GM18505 (cell line): ENCODE data around the gene LAMC3.

ENCODE experiments used
- ATAC-seq: cut with Tn5 transposase; IDR thresholded peaks from one replicate; pipeline ENCODE4 v1.9.1; 2021; ENCODE audit not compliant: unreplicated experiment
- POLR2A ChIP-seq: IDR thresholded peaks from 4 replicates; pipeline ENCODE4 v1.6.1; 2011; ENCODE audit warnings: borderline replicate concordance; ENCODE audit not compliant: insufficient read depth, insufficient read length; ENCODE audit errors: extremely low read depth

Gene LAMC3

DNA sequence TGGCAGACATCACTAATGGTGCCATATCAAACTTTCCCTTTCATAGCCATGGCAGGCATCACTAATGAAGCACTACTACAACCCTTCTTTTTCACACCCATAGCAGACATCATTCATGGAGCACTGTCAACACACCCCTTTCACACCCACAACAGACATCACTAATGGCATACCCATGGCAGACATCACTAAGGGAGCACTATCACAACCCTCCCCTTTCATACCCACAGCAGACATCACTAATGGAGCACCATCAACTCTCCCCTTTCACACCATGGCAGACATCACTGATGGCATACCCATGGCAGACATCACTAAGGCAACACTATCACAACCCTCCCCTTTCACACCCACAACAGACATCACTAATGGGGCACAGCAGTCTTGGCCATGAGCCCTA, 33.7 kb downstream of the LAMC3 start:
- no peak for TF ChIP-seq POLR2A
- no peak for ATAC-seq

DNA sequence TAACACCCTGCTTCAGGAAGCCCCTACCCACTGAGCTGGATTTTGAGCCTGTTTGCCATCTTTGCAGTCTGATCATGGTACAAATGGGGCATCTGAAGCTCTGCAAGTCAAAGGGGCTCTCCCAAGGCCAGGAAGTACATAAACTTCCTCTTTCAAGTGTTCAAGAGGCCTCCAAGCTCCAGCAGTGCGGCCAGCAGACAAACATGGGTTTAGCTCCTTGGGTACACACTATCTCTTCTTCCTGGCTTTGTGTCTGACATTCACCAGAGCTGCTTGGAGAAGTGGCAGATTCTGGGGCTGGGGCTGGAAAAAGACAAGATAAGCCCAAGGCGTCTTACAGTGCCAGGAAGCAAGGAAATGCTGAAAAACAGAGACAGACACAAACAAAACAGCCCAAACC, 34.1 kb downstream of the LAMC3 start:
- no peak for ATAC-seq
- TF ChIP-seq POLR2A = no peak

DNA sequence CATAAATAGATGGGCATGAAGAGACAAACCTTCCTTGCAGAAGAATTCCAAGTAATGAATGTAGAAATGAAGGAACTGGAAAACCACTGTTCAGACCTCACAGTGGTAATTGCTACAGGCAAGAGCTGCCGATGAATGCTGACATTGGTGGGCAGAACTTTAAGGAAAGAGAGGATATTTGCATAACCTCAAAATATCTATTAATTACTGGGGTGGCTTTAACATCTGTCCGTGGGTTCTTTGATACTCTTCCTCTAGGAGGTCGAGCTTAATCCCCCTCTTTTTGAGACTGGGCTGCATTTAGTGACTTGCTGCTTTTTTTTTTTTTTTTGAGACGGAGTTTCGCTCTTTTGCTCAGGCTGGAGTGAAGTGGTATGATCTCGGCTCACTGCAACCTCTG, 34.7 kb downstream of the LAMC3 start:
- no peak for ATAC-seq
- TF ChIP-seq POLR2A = no peak

DNA sequence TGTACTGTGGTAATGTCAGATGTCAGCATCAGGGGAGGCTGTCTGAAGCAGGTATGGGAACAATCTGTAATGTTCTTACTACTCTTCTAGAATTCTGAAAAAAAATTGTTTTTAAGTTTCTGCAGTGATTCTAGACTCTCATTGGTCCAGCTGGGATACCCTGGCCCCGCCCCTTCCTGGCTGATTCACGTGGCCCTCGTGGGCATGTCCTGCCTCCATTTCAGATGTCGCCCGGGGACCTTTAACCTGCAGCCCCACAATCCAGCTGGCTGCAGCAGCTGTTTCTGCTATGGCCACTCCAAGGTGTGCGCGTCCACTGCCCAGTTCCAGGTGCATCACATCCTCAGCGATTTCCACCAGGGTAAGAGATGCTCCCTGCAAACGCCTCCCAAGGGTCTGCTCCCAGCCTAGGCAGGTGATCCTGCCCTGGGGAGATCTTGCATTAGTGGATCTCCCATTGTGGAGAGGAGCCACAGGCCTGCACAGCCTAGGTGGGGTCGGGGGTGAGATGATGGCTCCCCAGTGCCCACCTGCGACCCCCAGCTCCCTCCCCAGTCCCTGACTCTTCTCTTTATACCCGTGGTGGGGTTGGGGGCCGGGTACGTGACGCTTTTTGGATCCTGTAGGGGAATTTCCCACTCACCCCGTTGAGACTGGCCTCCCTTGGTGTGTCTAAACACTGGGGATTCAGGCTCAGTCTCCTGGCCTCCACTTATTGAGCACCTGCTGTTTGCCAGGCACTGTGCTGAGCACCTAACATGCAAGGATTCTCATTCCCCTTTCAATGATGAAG, 36.5 kb downstream of the LAMC3 start:
- ATAC-seq = no peak
- TF ChIP-seq POLR2A = no peak

DNA sequence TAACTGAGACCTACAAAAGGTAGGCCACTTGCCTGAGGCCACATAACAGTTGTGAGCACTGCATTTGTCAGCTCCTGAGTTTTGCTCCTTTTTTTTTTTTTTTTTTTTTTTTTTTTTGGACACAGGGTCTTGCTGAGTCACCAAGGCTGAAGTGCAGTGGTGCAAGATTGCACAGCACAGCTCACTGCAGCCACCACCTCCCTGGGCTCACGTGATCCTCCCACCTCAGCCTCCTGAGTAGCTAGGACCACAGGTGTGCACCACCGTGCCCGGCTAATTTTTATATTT, 37.1 kb downstream of the LAMC3 start:
- no peak for TF ChIP-seq POLR2A
- no peak for ATAC-seq

DNA sequence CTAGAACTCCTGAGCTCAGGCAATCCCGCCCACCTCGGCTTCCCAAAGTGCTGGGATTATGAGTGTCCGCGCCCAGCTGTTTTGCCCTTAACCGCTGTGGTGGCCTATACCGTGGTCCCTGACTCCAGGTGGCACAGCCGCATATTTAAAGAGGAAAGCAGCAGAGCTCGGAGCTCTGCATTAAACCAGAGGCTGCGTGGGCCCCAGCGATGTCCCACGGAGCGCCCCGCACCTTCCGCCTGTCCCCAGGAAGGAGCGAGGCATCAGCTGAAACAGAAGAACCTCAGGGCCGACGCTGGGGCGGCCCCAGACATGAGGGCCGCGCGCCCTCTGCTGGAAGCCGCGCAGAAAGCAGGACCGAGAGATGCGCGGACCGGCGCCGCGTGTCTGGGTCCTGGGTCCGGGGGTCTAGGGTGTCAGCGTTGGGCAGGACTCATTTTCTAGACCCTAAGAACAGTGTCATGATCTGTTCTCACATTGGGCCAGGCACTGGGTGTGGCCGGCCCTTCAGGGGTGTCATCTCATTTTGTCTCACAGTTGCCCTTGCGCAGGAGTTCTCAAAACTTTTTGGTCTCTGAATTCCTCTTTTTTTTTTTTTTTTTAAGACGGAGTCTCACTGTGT, 37.7 kb downstream of the LAMC3 start:
- no peak for TF ChIP-seq POLR2A
- no peak for ATAC-seq

DNA sequence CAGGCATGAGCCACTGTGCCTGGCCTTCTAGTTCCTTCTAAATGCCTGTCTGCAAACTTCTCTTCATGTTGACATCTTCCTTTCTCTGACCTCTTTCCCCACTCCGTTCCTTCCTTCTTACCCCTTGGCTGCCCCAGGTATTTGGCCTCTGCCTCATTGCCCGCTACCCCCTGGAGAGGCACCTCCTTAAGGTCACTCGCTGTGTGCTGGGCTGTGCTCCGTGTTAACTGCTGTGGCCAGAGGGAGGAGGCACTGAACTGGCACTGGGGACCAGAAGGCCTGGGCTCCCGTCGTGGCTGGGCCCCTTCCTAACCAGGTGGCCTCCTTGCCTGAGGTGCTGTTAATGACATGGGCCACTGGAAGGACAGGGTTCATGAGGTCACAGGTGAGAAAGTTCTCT, 39.4 kb downstream of the LAMC3 start:
- ATAC-seq = no peak
- no peak for TF ChIP-seq POLR2A

DNA sequence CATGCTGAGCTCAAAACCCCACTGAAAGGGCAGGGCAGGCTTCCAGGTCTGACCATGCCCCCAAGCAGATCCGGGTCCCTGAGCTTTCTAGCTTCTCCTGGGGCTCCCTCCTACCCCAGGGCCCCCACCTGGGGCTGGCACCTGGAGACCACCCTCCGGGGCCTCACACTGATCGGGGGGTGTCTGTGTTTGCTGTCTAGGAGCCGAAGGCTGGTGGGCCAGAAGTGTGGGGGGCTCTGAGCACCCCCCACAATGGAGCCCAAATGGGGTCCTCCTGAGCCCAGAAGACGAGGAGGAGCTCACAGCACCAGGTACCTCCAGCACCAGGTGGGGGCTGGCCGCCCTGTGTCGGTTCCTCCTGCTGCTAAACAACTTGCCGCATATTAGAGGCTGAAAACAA, 39.8 kb downstream of the LAMC3 start:
- no peak for TF ChIP-seq POLR2A

DNA sequence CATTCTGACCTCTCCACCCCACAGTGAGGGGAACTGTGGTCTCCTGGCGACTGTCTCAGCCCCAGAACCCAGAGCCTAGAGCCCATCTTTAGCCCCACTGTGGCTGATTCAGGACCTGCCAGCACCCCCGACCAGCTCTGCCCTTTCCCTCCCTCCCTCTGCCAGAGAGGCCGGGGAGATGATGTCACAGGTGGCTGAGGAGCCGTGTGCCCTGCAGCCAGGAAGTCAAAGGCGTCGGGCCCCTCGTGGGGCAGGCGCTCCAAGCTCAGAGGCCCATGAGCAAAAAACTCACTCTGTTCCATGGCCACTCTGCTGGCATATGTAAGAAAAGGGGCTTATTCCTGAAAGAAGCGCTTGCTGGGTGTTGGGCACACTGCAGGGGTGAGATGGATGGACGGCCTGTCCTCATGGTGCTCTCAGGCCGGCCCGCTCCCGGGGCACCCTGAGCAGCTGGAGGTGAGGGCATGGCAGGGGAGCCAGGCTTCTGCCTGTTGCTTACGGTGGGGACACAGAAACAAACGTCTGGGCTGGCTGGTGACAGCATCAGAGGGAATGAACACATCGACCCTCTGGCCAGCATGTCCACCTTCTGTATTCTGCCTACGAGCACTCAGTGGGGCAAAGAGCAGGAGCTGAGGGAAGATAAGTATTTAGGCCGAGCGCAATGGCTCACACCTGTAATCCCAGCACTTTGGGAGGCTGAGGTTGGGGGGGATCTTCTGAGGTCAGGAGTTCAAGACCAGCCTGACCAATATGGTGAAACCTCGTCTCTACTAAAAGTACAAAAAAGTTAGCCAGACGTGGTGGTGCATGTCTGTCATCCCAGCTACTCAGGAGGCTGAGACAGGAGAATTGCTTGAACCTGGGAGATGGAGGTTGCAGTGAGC, 41.1 kb downstream of the LAMC3 start:
- no peak for TF ChIP-seq POLR2A
- ATAC-seq = no peak

More for the DNA sequence above, 39.8 kb downstream of the LAMC3 start:
- ATAC-seq = no peak

DNA sequence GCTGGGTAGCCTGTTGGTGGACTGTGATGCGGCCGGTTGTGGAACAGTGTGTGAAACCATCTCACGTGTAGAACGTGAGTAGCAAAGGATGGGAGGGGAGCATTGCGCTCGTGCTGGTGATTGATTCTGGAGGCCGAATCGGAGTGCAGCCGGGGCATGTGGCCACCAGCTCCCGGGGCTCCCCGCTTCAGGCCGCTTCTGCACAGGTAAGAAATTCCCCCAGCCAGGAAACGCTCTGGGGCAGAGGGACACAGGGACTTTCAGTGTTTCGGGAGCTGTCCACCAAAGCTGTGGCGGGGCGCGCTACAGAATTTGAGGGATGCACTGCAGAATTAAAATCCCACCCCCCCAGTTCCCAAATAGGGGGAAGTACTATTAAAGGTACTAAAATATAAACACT, 41.9 kb downstream of the LAMC3 start:
- no peak for TF ChIP-seq POLR2A
- ATAC-seq = no peak

DNA sequence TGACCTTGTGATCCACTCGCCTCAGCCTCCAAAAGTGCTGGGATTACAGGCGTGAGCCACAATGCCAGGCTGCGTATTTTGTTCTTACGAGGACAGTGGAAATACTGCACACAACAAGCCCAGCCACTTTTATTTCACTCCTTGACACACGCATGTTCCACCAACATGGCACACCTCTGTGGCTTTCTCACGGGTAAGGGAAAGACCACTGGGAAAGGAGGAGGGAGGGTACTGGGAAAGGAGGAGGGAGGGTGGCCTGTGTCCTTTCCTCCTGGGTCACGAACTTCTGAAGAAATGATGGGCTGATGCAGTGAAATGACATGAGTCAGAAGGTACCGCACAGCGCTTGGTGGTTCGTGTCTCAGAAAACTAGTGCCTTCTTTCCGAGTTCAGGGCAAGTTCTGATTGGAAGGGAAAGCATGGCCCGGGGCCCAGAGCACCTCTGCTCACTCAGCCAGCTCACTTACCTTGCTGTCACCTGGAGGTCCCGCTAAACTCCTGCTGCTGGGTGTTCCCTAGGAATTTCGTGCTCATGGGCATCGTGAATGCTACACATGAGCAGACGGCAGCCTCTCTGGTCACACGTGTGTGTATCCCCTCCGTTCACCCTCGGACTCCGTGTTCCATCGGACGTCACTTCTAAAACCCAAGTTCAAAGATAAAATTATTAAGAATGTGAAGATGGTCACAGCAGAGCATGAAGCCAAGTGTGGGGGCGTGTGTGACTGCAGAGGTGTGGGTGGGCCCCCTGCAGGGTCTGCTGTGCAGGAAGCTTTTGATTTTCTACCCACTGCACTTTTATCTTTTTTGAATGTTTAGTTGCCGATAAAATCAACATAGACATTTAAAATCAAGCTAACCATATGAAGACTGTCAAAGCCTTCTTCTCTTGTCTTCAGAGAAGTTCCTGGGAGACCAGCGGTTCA, 42.9 kb downstream of the LAMC3 start:
- no peak for TF ChIP-seq POLR2A
- ATAC-seq = no peak

DNA sequence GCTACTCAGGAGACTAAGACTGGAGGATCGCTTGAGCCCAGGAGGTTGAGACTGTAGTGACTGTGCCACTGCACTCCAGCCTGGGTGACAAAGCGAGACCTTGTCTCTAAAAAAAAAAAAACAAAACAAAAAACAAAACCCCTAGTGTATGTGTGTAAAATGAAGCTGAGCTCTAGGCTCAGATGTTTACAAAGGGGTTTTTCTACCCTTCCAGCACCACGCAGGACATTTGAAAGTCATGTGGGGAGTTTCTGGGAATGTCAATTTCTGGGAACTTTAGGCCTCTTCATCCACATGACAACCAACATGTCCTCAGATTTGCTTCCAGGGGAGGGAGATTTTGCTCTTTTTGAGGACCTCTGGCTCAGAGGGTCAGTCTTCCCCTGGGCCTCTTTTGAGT, 44.9 kb downstream of the LAMC3 start:
- no peak for ATAC-seq
- TF ChIP-seq POLR2A = no peak
